NCI-H187 treated with DMSO at 0.1 percent for 48 hours (cell line): ENCODE results near the gene ADGRG1.

Source experiments
- DNase-seq: peaks from one replicate; lab custom pipeline; 2025; lab: John Stamatoyannopoulos, UW

ADGRG1 gene

GRCh38 chr16:57682809-57683635, 54.6 kb downstream of the ADGRG1 start:
- DNase-seq: no peak

- DNase-seq: no peak
Measured at GRCh38 chr16:57683636-57684545, 55.5 kb downstream of the ADGRG1 start.

- DNase-seq: no peak
Measured at GRCh38 chr16:57684626-57685358, 56.4 kb downstream of the ADGRG1 start.

GRCh38 chr16:57685633-57686032, 57.2 kb downstream of the ADGRG1 start:
- no peak for DNase-seq

GRCh38 chr16:57686577-57686976, 58.1 kb downstream of the ADGRG1 start:
- DNase-seq: no peak

GRCh38 chr16:57687363-57687929, 59.0 kb downstream of the ADGRG1 start:
- DNase-seq: no peak

- no peak for DNase-seq
Measured at GRCh38 chr16:57688487-57688986, 60.1 kb downstream of the ADGRG1 start.

GRCh38 chr16:57688987-57689761, 60.7 kb downstream of the ADGRG1 start:
- no peak for DNase-seq

GRCh38 chr16:57689762-57690558, 61.5 kb downstream of the ADGRG1 start:
- DNase-seq: no peak

GRCh38 chr16:57690782-57691471, 62.5 kb downstream of the ADGRG1 start:
- no peak for DNase-seq

GRCh38 chr16:57692636-57693035, 64.2 kb downstream of the ADGRG1 start:
- no peak for DNase-seq

GRCh38 chr16:57693550-57693949, 65.1 kb downstream of the ADGRG1 start:
- DNase-seq: no peak

- no peak for DNase-seq
Measured at GRCh38 chr16:57694231-57694724, 65.8 kb downstream of the ADGRG1 start.

- DNase-seq: no peak
Measured at GRCh38 chr16:57694725-57695679, 66.6 kb downstream of the ADGRG1 start, which contains the start of gene DRC7. Gene DRC7 (plus strand): TSS chr16:57694806. CDS start chr16:57697950, 3,144 bp downstream.

- DNase-seq: no peak
Measured at GRCh38 chr16:57695680-57696069, 67.2 kb downstream of the ADGRG1 start.

GRCh38 chr16:57696240-57696639, 67.8 kb downstream of the ADGRG1 start:
- DNase-seq: no peak

GRCh38 chr16:57697896-57698537, 69.6 kb downstream of the ADGRG1 start:
- no peak for DNase-seq
